ENCODE measurements around the gene RBM17.

GRCh38 chr10:6115411-6115810 lies 26.6 kb downstream of the RBM17 start:
- TF ChIP-seq, protein P1, sequence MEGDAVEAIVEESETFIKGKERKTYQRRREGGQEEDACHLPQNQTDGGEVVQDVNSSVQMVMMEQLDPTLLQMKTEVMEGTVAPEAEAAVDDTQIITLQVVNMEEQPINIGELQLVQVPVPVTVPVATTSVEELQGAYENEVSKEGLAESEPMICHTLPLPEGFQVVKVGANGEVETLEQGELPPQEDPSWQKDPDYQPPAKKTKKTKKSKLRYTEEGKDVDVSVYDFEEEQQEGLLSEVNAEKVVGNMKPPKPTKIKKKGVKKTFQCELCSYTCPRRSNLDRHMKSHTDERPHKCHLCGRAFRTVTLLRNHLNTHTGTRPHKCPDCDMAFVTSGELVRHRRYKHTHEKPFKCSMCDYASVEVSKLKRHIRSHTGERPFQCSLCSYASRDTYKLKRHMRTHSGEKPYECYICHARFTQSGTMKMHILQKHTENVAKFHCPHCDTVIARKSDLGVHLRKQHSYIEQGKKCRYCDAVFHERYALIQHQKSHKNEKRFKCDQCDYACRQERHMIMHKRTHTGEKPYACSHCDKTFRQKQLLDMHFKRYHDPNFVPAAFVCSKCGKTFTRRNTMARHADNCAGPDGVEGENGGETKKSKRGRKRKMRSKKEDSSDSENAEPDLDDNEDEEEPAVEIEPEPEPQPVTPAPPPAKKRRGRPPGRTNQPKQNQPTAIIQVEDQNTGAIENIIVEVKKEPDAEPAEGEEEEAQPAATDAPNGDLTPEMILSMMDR (IDR thresholded peaks at IDR 0.05): no peak
- TF ChIP-seq USF2 (CRISPR knock-in tag; IDR thresholded peaks at IDR 0.05): no peak
- TF ChIP-seq, protein P2, sequence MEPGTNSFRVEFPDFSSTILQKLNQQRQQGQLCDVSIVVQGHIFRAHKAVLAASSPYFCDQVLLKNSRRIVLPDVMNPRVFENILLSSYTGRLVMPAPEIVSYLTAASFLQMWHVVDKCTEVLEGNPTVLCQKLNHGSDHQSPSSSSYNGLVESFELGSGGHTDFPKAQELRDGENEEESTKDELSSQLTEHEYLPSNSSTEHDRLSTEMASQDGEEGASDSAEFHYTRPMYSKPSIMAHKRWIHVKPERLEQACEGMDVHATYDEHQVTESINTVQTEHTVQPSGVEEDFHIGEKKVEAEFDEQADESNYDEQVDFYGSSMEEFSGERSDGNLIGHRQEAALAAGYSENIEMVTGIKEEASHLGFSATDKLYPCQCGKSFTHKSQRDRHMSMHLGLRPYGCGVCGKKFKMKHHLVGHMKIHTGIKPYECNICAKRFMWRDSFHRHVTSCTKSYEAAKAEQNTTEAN (CRISPR knock-in tag; IDR thresholded peaks at IDR 0.05): no peak
- no peak for TF ChIP-seq NR2C2 (CRISPR knock-in tag; IDR thresholded peaks at IDR 0.05)
- no peak for TF ChIP-seq ZNF317 (CRISPR knock-in tag; IDR thresholded peaks at IDR 0.05; ENCODE audit: borderline replicate concordance, low read depth)
- TF ChIP-seq CBFB (CRISPR knock-in tag; IDR thresholded peaks at IDR 0.05; ENCODE audit: low read depth): no peak
- TF ChIP-seq TCF7 (CRISPR knock-in tag; IDR thresholded peaks at IDR 0.05; ENCODE audit: low read depth): no peak
- TF ChIP-seq ZNF671 (CRISPR knock-in tag; IDR thresholded peaks at IDR 0.05): no peak
- no peak for TF ChIP-seq JUN (CRISPR knock-in tag; IDR thresholded peaks at IDR 0.05)
- TF ChIP-seq, protein P3, sequence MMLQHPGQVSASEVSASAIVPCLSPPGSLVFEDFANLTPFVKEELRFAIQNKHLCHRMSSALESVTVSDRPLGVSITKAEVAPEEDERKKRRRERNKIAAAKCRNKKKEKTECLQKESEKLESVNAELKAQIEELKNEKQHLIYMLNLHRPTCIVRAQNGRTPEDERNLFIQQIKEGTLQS (CRISPR knock-in tag; conservative IDR thresholded peaks at IDR 0.05): no peak
